ENCODE data around the gene LIM2.

The LIM2 gene

GRCh38 chr19:51371186-51371690 lies 16.5 kb downstream of the LIM2 start:
- DNase-seq (ENCODE audit: low read depth), result no peak
- H3K4me3 ChIP-seq (ENCODE audit: low read depth, low read length), result no peak overlapping the region
- TF ChIP-seq CTCF (IDR thresholded peaks at IDR 0.05; ENCODE audit: insufficient read depth, low read depth, low read length, missing control alignments), result no peak

GRCh38 chr19:51370230-51370629 lies 17.5 kb downstream of the LIM2 start:
- H3K4me3 ChIP-seq (ENCODE audit: low read depth, low read length), result no peak overlapping the region
- no peak for DNase-seq (ENCODE audit: low read depth)
- TF ChIP-seq CTCF (IDR thresholded peaks at IDR 0.05; ENCODE audit: insufficient read depth, low read depth, low read length, missing control alignments), result no peak

- DNase-seq (ENCODE audit: low read depth), result no peak
- no peak for TF ChIP-seq CTCF (IDR thresholded peaks at IDR 0.05; ENCODE audit: insufficient read depth, low read depth, low read length, missing control alignments)
- H3K4me3 ChIP-seq (ENCODE audit: low read depth, low read length), result peak within 1 kb of the TSS; percentile 93
Observed at GRCh38 chr19:51368366-51369282, 19.1 kb downstream of the LIM2 start, which contains the start of gene CLDND2. CLDND2 (minus strand) TSS chr19:51369003; CDS start chr19:51368577, 426 bp downstream.

DNA sequence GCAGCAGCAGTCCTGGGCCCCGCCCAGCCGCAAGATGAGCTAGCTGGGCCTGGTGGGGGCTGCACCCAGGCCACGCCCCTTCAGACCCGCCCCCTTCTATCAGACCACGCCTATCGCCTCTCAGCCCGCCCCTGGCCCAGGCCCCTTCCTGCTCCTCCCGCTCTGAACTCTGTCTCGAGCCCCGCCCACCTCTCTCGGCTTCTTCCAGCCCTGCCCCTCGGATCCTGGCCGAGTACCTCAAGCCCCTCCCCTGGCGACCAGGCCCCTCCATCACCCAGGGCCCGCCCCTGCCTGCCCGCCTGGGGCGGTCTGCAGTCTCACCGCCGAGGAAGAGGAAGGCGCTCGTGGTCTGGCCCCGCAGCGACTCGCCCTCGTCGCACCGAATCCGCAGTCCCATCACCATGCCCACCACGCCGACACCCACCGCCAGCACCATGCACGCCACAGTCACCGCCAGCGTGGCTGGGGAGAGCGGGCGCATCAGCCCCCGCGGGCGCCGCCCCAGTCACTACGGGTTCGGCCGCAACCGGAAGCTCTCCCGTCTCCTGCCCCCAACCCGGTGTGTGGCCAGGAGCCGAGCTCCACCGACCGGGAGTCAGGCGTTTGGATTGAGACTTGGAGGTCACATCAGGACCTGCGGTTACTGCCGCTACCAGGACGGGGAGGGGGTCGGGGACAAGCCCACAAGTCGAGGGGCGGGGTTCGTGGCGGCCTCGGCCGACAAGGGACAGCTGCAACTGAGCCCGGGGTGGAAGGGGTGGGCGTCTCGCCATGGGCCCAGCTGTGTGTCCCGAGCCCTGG lies 20.0 kb downstream of the LIM2 start:
- H3K4me3 ChIP-seq (ENCODE audit: low read depth, low read length), result peak overlapping the region; percentile 93
- peak; percentile 100 for DNase-seq (ENCODE audit: low read depth)
- no peak for TF ChIP-seq CTCF (IDR thresholded peaks at IDR 0.05; ENCODE audit: insufficient read depth, low read depth, low read length, missing control alignments)

DNA sequence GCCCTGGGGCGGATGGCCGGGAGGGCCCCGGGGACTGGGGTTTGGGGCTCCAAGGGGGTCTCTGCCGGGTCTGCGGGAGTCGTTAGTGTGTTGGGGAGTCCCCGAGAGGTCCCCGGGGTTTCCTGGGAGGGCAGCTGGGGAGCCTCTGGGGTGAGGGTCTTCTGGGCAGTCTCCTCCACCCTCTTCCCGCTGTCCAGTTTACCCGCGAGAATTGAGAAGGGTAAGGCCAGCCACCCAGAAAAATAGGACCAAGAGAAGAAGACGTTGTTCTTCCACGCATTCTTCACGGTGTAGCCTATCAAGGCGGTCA lies 20.6 kb downstream of the LIM2 start:
- DNase-seq (ENCODE audit: low read depth), result no peak
- TF ChIP-seq CTCF (IDR thresholded peaks at IDR 0.05; ENCODE audit: insufficient read depth, low read depth, low read length, missing control alignments), result no peak
- H3K4me3 ChIP-seq (ENCODE audit: low read depth, low read length), result peak overlapping the region; percentile 93

DNA sequence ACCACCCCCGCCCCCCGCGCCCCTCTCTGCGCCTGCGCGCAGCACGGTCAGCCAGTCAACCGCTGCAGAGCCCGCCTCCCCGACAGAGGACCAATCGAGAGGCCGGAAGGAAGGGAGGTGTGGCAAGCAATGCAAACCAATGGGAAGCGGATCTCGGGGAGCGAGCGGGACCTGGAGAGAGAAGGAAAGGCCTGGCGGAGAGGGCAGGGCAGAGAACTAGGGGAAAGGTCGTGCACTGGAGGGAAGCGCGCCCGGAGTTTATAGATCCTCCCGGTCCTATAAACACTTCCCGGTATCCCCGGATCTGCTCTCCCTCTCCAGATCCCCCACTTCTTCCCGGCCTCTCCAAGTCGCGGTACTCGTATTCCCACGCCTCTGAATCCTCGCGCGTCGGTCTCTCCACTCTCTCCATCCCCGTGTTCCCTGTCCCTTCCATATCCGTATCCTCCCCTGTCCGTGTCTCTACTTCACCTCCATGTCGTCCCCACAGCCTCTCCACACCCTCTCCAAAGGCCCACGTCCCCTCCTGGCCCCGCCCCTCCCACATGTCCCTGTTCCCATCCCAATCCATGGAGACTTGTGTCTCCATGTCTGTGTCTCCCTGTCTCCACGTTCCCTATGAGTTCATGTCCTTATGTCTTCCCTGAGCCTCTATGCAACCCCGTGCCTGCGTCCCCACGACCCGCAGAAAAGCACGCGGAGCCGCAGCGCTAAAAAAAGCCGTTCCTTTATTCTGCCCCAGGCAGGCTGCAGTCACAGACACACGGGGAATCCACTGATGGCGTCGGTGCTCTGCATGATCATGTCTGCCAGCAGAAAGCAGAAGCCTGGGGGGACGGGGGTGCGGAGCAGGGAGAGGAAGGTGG lies 21.2 kb downstream of the LIM2 start:
- peak; percentile 98 for DNase-seq (ENCODE audit: low read depth)
- peak overlapping the region; percentile 93 for H3K4me3 ChIP-seq (ENCODE audit: low read depth, low read length)
- TF ChIP-seq CTCF (IDR thresholded peaks at IDR 0.05; ENCODE audit: insufficient read depth, low read depth, low read length, missing control alignments), result no peak

Data from GM12865 (cell line).